Stimulated activated CD8-positive, alpha-beta memory T cell treated with anti-CD3 and anti-CD28 coated beads, Interleukin-15, amount 100 ng/mL, for 4 hours (primary cell): ENCODE results near the gene KCNB1.

ENCODE experiments used
- DNase-seq, 2 donors: peaks; one replicate each; pipeline ENCODE4 v3.0.0-alpha.2; 2020; ENCODE audit warnings: low read depth in 2 of 2

Gene KCNB1

DNA sequence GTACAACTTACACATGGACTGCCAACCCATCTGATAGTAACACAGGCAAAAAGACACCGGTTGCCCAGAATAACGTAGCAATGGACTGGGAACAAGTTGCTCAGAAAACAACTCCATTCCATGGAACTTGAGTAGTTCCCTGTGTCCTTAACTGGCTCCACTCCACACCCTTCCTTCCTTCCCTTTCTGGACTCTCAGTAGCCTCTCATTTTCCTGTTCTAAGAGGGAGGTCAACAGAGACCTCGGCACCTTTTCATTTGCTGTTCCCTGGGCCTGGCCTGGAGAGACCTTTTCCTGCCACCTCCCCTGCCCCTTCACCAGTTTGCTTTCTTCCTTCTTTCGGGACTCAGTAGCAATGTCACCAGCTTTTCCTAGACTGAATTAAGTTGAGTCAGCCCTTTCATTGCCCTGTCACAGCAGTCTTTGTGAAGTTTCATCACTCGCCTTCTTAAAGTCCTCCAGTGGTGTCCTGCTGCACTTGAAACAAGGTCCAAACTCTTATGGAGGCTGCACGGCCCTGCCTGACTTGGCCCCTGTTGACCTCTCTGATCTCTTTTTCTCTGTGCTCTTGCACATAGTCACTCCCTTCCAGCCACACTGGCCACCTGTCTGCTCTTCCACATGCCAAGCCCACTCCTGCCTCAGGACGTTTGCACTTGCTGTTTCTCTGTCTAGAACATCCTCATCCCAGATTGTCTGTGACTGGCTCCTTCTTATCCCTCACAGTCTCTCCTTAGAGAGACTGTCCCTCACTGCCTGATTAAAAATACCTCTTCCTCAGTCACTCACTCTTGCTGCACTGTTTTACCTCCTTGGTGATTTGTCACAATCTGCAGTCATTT is 90.8 kb downstream of the KCNB1 start:
- no peak for DNase-seq

DNA sequence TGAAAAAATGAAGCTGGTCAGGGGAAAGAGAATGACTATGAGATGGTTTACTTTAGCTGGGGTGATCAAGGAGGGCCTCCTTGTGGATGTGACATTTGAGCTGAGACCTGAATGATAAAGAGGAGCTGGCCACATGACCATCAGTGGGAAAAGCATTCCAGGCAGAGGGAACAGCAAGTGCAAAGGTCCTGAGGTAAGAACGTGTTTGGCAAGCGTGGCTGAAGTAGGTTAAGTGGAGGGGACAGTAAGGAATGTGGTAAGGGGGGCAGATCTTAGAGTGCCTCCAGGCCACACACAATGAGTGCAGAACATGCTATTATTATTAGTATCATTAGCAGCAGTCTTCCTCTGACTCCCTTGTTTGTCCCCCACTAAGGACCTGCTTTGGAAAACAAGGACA is 92.6 kb downstream of the KCNB1 start:
- no peak for DNase-seq

GRCh38 chr20:49388744-49389143 is 93.7 kb downstream of the KCNB1 start:
- no peak for DNase-seq

- no peak for DNase-seq
Observed at GRCh38 chr20:49387581-49387939, 94.9 kb downstream of the KCNB1 start.

DNA sequence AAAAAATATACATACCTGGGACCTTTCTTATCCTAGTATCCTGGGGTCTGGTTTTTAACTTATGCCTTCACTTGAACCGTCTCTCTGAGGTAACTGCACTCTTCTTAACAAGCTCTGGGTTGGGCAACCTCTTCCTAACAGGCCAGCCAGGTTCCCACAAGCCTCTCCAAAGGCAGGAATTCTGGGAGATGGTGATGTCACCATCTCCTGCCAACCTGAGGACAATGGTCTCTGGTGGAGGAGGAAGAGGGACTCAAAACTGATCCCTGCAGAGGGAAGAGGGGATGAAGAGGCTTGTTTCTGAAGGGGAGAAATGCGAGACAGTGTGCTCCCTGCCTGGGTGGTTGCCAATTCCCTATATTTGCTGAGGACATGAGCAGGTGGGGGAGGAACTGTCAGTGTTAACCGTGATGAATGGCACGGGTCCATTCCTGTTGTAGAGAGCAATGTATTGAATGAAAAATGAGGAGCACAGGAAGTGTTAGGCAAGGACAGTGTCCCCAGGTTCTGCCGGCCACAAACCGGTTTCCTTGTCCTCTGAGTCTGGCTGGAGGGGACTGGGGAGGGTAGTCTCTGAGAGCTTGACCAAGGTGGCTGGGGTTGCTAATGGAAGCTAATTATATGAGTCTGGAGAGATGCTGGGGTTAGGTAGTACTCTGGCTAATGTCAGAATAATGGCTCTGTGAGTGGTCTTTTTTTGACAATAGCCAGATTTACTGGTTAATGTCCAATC is 95.5 kb downstream of the KCNB1 start:
- no peak for DNase-seq

- no peak for DNase-seq
Observed at GRCh38 chr20:49385465-49385864, 97.0 kb downstream of the KCNB1 start.

GRCh38 chr20:49384437-49385434 is 97.7 kb downstream of the KCNB1 start:
- DNase-seq, result peak in 1 of 2 donors; percentile 10

GRCh38 chr20:49381558-49382493 is 100.6 kb downstream of the KCNB1 start:
- DNase-seq, result no peak

GRCh38 chr20:49380337-49380780 is 102.1 kb downstream of the KCNB1 start:
- no peak for DNase-seq

DNA sequence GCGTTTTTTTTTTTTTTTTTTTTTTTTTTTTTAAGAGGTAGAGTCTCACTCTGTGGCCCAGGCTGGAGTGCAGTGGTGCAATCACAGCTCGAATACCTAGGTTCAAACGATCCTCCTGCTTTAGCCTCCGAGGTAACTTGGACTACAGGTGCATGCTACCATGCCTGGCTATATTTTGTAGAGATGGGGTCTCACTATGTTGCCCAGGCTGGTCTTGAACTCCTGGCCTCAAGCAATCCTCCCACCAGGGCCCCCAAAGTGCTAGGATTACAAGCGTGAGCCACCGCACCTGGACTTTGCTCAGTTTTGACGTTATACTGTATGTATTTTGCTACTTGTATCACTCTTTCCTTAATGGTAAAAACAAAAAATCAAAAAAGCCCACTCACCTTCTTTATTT is 103.1 kb downstream of the KCNB1 start:
- no peak for DNase-seq

DNA sequence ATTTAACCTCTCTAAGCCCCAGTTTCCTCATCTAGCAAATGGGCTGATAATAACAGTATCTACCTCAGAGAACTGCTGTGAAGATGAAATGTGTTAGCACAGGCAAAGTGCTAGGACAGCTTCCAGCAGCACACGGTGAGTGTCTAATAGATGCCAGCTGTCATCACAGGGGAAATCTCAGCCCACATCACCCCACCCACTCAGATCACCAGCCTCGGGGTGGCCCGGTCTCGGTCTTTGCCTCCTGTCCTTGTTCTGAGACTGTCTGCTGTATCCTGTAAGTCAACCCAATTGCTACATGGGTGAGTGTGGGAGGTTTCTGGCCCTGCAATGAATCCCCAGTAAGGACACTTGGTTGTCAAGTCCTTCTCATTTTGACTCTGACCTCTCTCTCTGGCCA is 105.1 kb downstream of the KCNB1 start:
- DNase-seq, result no peak

DNA sequence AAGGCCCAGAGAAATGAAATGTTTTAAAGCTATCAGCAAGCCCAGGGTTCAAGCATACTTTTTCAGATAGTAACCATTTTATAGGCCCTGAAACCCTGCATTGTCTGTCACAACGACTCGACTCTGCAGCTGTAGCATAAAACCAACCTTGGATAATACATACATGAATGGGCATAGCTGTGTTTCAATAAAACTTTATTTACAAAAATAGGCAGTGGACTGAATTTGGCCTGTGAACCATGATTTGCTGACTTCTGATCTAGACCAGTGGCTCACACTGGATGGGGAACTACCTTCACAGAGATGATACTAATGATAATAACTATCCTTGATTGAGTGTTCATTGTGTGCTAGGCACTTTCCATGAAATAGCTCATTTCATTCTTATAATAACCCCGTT is 107.3 kb downstream of the KCNB1 start:
- DNase-seq, result no peak

DNA sequence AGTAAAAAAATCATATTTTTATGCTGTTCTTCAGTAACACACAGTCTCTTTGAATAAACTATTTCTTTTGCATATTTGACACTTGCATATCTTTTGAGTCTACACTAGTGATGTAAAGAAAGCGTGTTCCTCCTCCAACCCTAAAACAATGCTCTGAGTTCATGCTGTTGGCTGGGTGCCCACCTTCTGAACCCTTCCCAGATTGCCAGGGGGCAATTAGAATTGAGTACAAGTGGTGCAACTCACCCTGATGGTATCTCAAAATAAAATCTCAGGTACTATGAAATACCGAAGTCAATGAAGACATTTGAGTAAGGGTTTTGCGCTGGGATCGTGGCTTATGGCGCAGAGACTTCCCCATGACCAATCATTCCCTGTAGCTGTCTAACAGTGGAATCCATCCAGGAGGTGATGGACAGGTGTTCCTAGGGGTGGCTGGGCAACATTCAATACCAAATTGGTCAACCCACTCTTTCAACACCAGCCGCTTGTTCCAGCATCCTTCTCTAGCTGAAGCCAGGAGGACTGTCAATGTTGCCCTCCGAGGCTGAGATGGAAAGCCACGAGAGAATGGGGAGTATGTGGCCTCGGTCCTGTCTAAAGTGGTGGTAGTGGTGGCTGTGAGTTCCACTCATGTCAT is 110.3 kb downstream of the KCNB1 start:
- DNase-seq, result no peak

- no peak for DNase-seq
Observed at GRCh38 chr20:49368596-49368995, 113.9 kb downstream of the KCNB1 start.

GRCh38 chr20:49367113-49367512 is 115.4 kb downstream of the KCNB1 start:
- no peak for DNase-seq

DNA sequence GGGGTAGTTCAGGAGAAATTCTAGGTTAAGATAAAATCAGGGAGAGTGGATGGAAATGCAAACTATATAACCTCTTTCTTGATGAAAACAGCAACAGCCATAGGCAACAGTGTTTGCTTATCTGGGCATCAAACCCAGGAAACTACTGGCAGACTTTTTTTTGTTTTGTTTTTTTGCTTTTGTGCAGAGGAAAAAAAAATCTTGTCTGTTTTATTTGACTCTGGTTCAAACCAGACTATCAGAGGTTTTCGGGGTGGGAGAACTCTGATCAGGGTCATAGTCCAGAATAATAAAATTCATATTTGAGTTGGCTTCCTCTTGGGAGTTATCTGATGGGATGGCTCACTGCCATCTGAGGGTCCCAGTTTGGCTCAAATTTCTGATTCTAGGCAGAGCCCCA is 115.8 kb downstream of the KCNB1 start:
- DNase-seq, result no peak

DNA sequence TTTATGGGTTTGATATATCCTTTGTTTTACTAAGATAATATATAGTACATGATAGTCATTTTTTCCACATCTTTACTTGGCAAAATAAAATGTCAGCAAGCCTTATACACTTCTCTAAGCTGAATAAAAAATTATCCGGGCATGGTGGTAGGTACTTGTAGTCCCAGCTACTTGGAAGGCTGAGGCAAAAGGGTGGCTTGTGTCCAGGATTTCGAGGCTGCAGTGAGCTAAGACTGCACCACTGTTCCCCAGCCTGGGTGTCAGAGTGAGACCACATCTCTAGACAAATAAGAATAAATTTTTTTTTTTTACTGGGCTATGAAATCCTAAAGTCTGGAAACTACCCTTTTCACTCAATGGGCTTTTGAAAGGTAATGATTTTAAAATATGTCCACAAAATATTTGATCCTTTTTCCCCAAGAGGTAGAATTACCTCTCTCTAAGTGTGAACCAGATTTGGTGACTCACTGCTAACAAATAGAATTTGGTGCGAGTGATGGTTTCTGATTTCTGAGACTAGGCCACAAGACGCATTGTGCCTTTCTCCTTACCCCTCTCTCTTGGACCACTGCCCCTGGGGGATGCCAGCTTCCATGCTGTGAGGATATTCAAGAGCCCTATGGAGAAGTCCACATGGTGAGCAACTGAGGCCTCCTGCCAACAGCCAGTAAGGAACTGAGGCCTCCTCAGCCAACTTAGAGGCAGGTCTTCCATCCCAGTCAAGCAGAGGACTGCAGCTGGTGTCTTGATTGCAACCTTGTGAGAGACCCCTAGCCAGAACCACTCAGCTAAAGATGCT is 120.4 kb downstream of the KCNB1 start:
- DNase-seq, result no peak

DNA sequence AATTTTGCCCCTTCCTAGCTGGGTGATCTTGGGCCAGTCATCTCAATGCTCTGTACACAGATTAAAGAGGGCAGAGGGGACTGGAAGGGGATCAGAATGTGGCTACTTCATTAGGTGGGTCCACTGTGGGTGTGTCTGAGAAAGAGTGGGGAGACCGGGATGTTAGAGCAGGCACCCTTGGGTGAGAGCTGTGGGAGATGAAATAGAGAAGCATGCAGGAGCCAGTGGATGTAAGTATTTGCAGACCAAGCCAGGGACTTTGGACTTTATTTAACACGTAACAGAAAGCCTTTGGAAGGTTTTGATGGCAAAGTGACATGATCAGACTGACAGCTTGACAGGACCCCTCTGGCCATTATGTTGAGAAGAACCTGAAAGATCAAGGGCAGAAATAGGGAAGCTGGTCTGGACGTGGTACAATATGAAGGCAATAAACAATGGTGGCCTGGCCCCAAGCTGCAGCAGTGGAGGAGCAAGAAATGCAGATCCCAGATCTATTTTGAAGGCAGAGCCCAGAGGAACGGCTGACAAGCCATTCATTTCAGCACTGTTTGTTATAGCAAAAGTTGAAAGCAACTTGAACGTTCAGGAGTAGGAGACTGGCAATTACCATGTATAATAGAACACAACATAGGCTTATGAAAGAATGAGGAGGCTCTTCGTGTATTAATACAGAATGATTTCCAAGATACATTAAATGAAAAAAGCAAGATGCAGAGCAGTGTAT is 122.1 kb downstream of the KCNB1 start:
- no peak for DNase-seq

GRCh38 chr20:49356676-49357075 is 125.8 kb downstream of the KCNB1 start:
- no peak for DNase-seq
